Karpas-422 (cell line): Measurements from ENCODE around the gene LRRK2. TPM values are rescaled to one million over a fixed set of nuclear protein-coding genes. Genes with fewer than 3 reads are reported as not detected.
"Not testable (repeated sequence)": the region's sequence is repeated elsewhere in the genome, so short reads cannot be mapped to it uniquely, and the experiment has no call there.

ENCODE experiments used
- DNase-seq: peaks from one replicate; pipeline ENCODE4 v3.0.0-alpha.2; 2015
- H2AFZ ChIP-seq: fragments of 200-600 bp; sonication (generic); 2 replicates; pipeline ENCODE4 v1.6.1; 2014; ENCODE audit warnings: antibody characterized with exemption, low read length, mixed read lengths
- H3K27ac ChIP-seq: fragments of 200-600 bp; sonication (generic); 2 replicates; pipeline ENCODE4 v1.5.1; 2014; ENCODE audit warnings: mild to moderate bottlenecking, low read length, moderate library complexity
- H3K27me3 ChIP-seq: fragments of 200-600 bp; sonication (generic); 2 replicates; pipeline ENCODE4 v1.6.1; 2014; ENCODE audit warnings: low read length, mixed read lengths
- H3K36me3 ChIP-seq: fragments of 200-600 bp; sonication (generic); 2 replicates; pipeline ENCODE4 v1.6.1; 2014; ENCODE audit warnings: low read length, mixed read lengths; ENCODE audit not compliant: insufficient read depth
- H3K4me1 ChIP-seq: fragments of 200-600 bp; sonication (generic); 2 replicates; pipeline ENCODE4 v1.6.1; 2014; ENCODE audit warnings: mild to moderate bottlenecking, low read length, mixed read lengths
- H3K4me2 ChIP-seq: fragments of 200-600 bp; sonication (generic); 2 replicates; pipeline ENCODE4 v1.6.1; 2014; ENCODE audit warnings: low read length, low read depth, mild to moderate bottlenecking; ENCODE audit not compliant: poor library complexity, severe bottlenecking
- H3K4me3 ChIP-seq: fragments of 200-600 bp; sonication (generic); 2 replicates; pipeline ENCODE4 v1.5.1; 2014; ENCODE audit warnings: mild to moderate bottlenecking, antibody characterized with exemption, low read length, mixed read lengths
- H3K79me2 ChIP-seq: fragments of 200-600 bp; sonication (generic); 2 replicates; pipeline ENCODE4 v1.6.1; 2014; ENCODE audit warnings: mild to moderate bottlenecking, low read length, mixed read lengths
- H3K9ac ChIP-seq: fragments of 200-600 bp; sonication (generic); 2 replicates; pipeline ENCODE4 v1.6.0; 2014; ENCODE audit warnings: low read length
- H3K9me2 ChIP-seq: fragments of 200-600 bp; sonication (generic), shearing (Covaris generic); replicated peaks from 2 replicates; pipeline ENCODE4 v1.6.0; 2014; ENCODE audit warnings: mild to moderate bottlenecking, low read length, moderate library complexity; ENCODE audit not compliant: insufficient read depth
- H3K9me3 ChIP-seq: fragments of 300-700, 200-600 bp; sonication (generic); 2 replicates; pipeline ENCODE4 v1.6.1; 2014; ENCODE audit warnings: low read length, mixed read lengths
- H4K20me1 ChIP-seq: fragments of 200-600 bp; sonication (generic); 2 replicates; pipeline ENCODE4 v1.6.1; 2014; ENCODE audit warnings: mild to moderate bottlenecking, antibody characterized with exemption, low read length, low read depth; ENCODE audit not compliant: insufficient read depth
- total RNA-seq: library from RNA; depleted of rRNA; stranded (reverse); fragments of >200 nt; shearing (Covaris generic); gene quantifications from 2 replicates; pipeline ENCODE4 v1.2.3, GENCODE V29; 2014; ENCODE audit warnings: low replicate concordance

The LRRK2 gene
- total RNA-seq, 1 experiment from 2014 or later: 0.15 TPM

GRCh38 chr12:40232602-40233001 lies 7.8 kb downstream of the LRRK2 start:
- Histone ChIP-seq H3K4me3 (no peak overlapping the region), H3K79me2 (no peaks in the 10 kb centered on the region), H3K27me3 (no peaks in the 10 kb centered on the region), H3K4me1 (peaks cover 15% of the 10 kb centered on the region), H3K9me3 (no peaks in the 10 kb centered on the region), H4K20me1 (no peaks in the 10 kb centered on the region), H3K9me2 (no peaks in the 10 kb centered on the region), H2AFZ (no peak overlapping the region), H3K9ac (no peak overlapping the region), H3K4me2 (no peak overlapping the region), H3K36me3 (no peaks in the 10 kb centered on the region), H3K27ac (no peak overlapping the region)
- DNase-seq: peak; percentile 75

GRCh38 chr12:40233741-40234367 lies 9.1 kb downstream of the LRRK2 start:
- Histone ChIP-seq H4K20me1 (no peaks in the 10 kb centered on the region), H3K27ac (no peak overlapping the region), H3K27me3 (no peaks in the 10 kb centered on the region), H3K79me2 (no peaks in the 10 kb centered on the region), H3K36me3 (no peaks in the 10 kb centered on the region), H3K4me3 (no peak overlapping the region), H2AFZ (no peak overlapping the region), H3K4me1 (peaks cover 15% of the 10 kb centered on the region), H3K9me3 (no peaks in the 10 kb centered on the region), H3K9ac (no peak overlapping the region), H3K4me2 (no peak overlapping the region), H3K9me2 (no peaks in the 10 kb centered on the region)
- peak; percentile 15 for DNase-seq

- Histone ChIP-seq H3K9ac (no peak overlapping the region), H3K9me3 (no peaks in the 10 kb centered on the region), H3K27me3 (no peaks in the 10 kb centered on the region), H3K79me2 (no peaks in the 10 kb centered on the region), H3K27ac (no peak overlapping the region), H4K20me1 (no peaks in the 10 kb centered on the region), H2AFZ (no peak overlapping the region), H3K4me3 (no peak overlapping the region), H3K4me1 (peaks cover 15% of the 10 kb centered on the region), H3K36me3 (no peaks in the 10 kb centered on the region), H3K4me2 (no peak overlapping the region), H3K9me2 (no peaks in the 10 kb centered on the region)
- DNase-seq: peak; percentile 10
These were observed 11.6 kb downstream of the LRRK2 start for GRCh38 chr12:40236357-40236850.

- Histone ChIP-seq H3K9ac (no peak overlapping the region), H3K4me2 (no peak overlapping the region), H3K27ac (no peak overlapping the region), H3K4me1 (peaks cover under 1% of the 10 kb centered on the region; the same call in 1 of the 2 replicates), H3K27me3 (no peaks in the 10 kb centered on the region), H3K36me3 (no peaks in the 10 kb centered on the region), H3K9me2 (no peaks in the 10 kb centered on the region), H3K9me3 (no peaks in the 10 kb centered on the region), H2AFZ (no peak overlapping the region), H3K79me2 (no peaks in the 10 kb centered on the region), H4K20me1 (no peaks in the 10 kb centered on the region), H3K4me3 (no peak overlapping the region)
- DNase-seq: peak; percentile 14
These were observed 13.6 kb downstream of the LRRK2 start for GRCh38 chr12:40238266-40238902.

GRCh38 chr12:40238979-40239378 lies 14.2 kb downstream of the LRRK2 start:
- no peaks in the 10 kb centered on the region for H3K79me2 ChIP-seq
- no peaks in the 10 kb centered on the region for H4K20me1 ChIP-seq

GRCh38 chr12:40240779-40241178 lies 16.0 kb downstream of the LRRK2 start:
- H3K4me1 ChIP-seq: no peaks in the 10 kb centered on the region
- no peaks in the 10 kb centered on the region for H3K27me3 ChIP-seq
- no peak overlapping the region for H3K4me2 ChIP-seq
- DNase-seq: no peak
- no peak overlapping the region for H3K27ac ChIP-seq
- no peaks in the 10 kb centered on the region for H3K79me2 ChIP-seq
- no peaks in the 10 kb centered on the region for H3K36me3 ChIP-seq
- no peaks in the 10 kb centered on the region for H3K9me3 ChIP-seq
- H2AFZ ChIP-seq: no peak overlapping the region
- H3K9ac ChIP-seq: no peak overlapping the region
- no peaks in the 10 kb centered on the region for H4K20me1 ChIP-seq
- no peaks in the 10 kb centered on the region for H3K9me2 ChIP-seq
- H3K4me3 ChIP-seq: no peak overlapping the region

More at GRCh38 chr12:40238979-40239378, 14.2 kb downstream of the LRRK2 start:
- no peaks in the 10 kb centered on the region for H3K36me3 ChIP-seq
- no peaks in the 10 kb centered on the region for H3K27me3 ChIP-seq
- H3K9me2 ChIP-seq: no peaks in the 10 kb centered on the region
- DNase-seq: peak; percentile 14
- H3K4me3 ChIP-seq: no peak overlapping the region
- H3K4me1 ChIP-seq: no peaks in the 10 kb centered on the region
- H2AFZ ChIP-seq: no peak overlapping the region
- H3K9ac ChIP-seq: no peak overlapping the region
- no peak overlapping the region for H3K27ac ChIP-seq
- H3K4me2 ChIP-seq: no peak overlapping the region
- H3K9me3 ChIP-seq: no peaks in the 10 kb centered on the region

GRCh38 chr12:40241741-40242140 lies 16.9 kb downstream of the LRRK2 start:
- H3K9me3 ChIP-seq: no peaks in the 10 kb centered on the region
- no peak for DNase-seq
- no peak overlapping the region for H3K9ac ChIP-seq
- H3K4me3 ChIP-seq: no peak overlapping the region
- no peaks in the 10 kb centered on the region for H4K20me1 ChIP-seq
- no peak overlapping the region for H2AFZ ChIP-seq
- H3K4me1 ChIP-seq: no peaks in the 10 kb centered on the region
- H3K9me2 ChIP-seq: no peaks in the 10 kb centered on the region
- no peaks in the 10 kb centered on the region for H3K79me2 ChIP-seq
- H3K36me3 ChIP-seq: no peaks in the 10 kb centered on the region
- no peak overlapping the region for H3K4me2 ChIP-seq
- H3K27ac ChIP-seq: no peak overlapping the region
- H3K27me3 ChIP-seq: no peaks in the 10 kb centered on the region

GRCh38 chr12:40244526-40245156 lies 19.8 kb downstream of the LRRK2 start:
- not testable (repeated sequence) for H3K9me2 ChIP-seq, H2AFZ ChIP-seq, H3K9me3 ChIP-seq, H3K27ac ChIP-seq, H3K9ac ChIP-seq, H3K4me2 ChIP-seq, H4K20me1 ChIP-seq, H3K36me3 ChIP-seq, H3K79me2 ChIP-seq, H3K27me3 ChIP-seq, DNase-seq, H3K4me3 ChIP-seq, H3K4me1 ChIP-seq
